Cardiac fibroblast (primary cell): ENCODE results near the gene GBP6.
"Not testable (repeated sequence)": the region's sequence is repeated elsewhere in the genome, so short reads cannot be mapped to it uniquely, and the experiment has no call there.

Experiments
- DNase-seq, 2 donors: peaks; one replicate each; pipeline versions ENCODE4 v3.0.0 to v3.0.0-alpha.2; 2010; ENCODE audit warnings: low read depth in 2 of 2
- H3K4me3 ChIP-seq, 2 donors: replicated peaks in 1 of 2; 1 replicate in 1 of 2; 2 replicates in 1 of 2; pipeline ENCODE4 v1.5.1; 2011; ENCODE audit warnings: low read depth in 2 of 2, low read length in 2 of 2, mild to moderate bottlenecking in 2 of 2, moderate library complexity in 1 of 2
- TF ChIP-seq, protein P1 (sequence below): IDR thresholded peaks from one replicate; pipeline ENCODE4 v1.5.1; 2011; ENCODE audit warnings: low read depth, mild to moderate bottlenecking, low read length, inconsistent platforms

GBP6 gene

GRCh38 chr1:89425056-89425455 is 61.2 kb downstream of the GBP6 start:
- H3K4me3 ChIP-seq = no peak overlapping the region
- TF ChIP-seq, protein P1, sequence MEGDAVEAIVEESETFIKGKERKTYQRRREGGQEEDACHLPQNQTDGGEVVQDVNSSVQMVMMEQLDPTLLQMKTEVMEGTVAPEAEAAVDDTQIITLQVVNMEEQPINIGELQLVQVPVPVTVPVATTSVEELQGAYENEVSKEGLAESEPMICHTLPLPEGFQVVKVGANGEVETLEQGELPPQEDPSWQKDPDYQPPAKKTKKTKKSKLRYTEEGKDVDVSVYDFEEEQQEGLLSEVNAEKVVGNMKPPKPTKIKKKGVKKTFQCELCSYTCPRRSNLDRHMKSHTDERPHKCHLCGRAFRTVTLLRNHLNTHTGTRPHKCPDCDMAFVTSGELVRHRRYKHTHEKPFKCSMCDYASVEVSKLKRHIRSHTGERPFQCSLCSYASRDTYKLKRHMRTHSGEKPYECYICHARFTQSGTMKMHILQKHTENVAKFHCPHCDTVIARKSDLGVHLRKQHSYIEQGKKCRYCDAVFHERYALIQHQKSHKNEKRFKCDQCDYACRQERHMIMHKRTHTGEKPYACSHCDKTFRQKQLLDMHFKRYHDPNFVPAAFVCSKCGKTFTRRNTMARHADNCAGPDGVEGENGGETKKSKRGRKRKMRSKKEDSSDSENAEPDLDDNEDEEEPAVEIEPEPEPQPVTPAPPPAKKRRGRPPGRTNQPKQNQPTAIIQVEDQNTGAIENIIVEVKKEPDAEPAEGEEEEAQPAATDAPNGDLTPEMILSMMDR = no peak
- no peak for DNase-seq

DNA sequence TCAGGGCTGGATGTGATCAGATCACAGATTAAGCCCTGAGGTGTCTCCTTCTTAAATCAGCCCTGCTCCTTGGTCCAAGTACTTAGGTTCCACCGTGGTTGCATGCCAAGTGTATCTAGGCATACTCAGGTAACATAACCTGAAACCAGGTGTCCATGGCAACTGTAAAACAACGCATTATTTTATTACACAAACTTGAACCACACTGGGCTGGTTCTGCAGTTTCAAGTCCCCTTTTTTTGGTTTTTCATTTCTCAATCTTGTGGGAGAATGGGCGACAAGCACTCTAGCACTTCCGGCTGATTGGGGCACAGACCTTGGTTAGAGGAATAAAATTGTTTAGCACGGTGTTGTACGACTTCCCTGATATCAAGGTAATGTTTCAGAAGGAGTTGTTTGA is 65.2 kb downstream of the GBP6 start:
- TF ChIP-seq, protein P1 = no peak
- no peak overlapping the region for H3K4me3 ChIP-seq
- DNase-seq = no peak

GRCh38 chr1:89429681-89430080 is 65.8 kb downstream of the GBP6 start:
- not testable (repeated sequence) for H3K4me3 ChIP-seq, DNase-seq

DNA sequence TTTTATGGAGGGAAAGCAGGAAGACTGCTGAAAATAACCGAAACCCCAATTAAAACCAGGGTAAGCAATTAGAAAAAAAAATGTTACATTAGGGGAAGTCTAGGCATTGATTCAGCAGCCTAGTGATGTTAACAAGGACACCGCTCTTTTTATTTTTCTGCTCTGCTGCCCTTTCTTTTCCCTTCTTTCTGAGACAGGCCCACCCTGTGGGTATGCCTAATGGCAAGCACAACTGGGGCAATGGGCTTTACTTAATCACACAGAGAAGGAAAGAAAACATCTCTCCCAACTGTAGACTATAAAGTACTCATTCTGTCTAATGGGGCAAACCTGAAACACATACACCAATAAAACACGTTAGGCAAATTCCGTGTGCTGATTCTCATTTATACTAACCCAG is 69.6 kb downstream of the GBP6 start:
- TF ChIP-seq, protein P1 = no peak
- no peak overlapping the region for H3K4me3 ChIP-seq
- no peak for DNase-seq

DNA sequence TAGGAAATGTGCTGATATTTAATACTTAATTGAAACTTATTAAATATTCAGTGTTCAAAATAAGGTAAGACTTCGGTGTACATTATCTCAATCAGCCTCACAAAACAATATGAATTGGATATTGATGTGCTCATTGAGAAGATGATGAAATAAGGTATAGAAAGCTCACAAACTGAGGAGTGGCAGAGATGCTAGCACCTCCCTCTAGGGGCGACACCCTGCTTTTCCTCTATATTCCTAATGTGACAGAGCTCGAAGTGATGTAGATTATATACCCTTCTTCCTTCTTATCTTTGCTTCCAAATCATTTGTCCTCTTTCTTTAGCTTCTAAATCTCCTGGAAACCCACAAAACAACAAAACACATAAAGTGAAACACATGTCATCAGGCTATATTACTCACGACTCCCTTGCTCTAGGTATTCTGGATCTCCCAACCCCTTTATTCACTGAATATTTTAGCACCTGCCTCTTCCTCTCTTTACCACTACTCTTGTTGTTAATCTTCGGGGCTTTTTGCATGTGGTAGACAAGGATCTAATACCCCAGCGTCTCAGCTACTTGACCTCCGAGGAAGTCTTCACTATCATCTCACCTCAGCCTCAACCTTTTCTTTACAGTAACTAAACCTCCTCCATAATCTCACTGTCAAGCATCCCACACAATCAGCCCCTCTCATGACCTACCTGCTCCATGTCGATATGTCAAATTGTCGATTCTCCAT is 70.4 kb downstream of the GBP6 start:
- DNase-seq, H3K4me3 ChIP-seq: not testable (repeated sequence)
